B cell (primary cell): ENCODE measurements around the gene HJV.

Experiments used
- EZH2 ChIP-seq: IDR thresholded peaks from 2 replicates; pipeline ENCODE4 v1.6.1; 2012; ENCODE audit warnings: borderline replicate concordance, low read depth, mild to moderate bottlenecking, moderate library complexity, low read length; ENCODE audit not compliant: insufficient read depth, poor library complexity, severe bottlenecking
- TF ChIP-seq, protein P1 (sequence below): fragments of 200-600 bp; IDR thresholded peaks from one replicate; pipeline ENCODE4 v1.8.0; 2022; ENCODE audit warnings: antibody characterized with exemption, mild to moderate bottlenecking

DNA sequence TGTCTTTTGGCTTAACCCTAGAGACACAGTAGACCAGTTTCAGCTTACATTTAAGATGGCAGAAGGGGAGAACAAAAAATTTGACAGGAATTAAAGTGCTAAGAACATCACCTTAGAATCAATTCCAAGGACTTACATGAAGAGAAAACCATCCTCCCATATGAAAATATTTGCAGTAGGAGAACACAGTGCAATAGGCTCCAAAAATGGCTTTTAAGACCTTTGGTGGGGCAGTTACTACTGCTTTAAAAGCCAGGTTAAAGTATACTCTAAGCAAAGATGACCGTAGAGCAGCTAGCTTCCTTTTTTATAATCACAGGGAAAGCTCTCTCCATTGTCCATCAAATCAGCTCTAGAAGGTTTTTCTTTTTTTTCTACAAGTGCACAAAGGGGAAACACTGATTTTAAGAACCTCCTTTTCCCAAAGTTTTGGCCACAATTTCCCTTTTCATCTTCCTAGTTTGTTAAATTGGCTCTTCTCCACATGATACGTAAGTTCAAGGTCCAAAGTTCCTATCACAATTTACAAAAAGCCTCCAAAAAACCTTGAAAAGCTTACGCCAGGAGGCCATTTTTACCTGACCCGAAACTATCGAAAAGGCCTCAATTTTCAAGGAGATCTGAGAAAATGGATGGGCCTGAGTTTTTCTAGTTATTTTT is 28.4 kb downstream of the HJV start:
- TF ChIP-seq, protein P1, sequence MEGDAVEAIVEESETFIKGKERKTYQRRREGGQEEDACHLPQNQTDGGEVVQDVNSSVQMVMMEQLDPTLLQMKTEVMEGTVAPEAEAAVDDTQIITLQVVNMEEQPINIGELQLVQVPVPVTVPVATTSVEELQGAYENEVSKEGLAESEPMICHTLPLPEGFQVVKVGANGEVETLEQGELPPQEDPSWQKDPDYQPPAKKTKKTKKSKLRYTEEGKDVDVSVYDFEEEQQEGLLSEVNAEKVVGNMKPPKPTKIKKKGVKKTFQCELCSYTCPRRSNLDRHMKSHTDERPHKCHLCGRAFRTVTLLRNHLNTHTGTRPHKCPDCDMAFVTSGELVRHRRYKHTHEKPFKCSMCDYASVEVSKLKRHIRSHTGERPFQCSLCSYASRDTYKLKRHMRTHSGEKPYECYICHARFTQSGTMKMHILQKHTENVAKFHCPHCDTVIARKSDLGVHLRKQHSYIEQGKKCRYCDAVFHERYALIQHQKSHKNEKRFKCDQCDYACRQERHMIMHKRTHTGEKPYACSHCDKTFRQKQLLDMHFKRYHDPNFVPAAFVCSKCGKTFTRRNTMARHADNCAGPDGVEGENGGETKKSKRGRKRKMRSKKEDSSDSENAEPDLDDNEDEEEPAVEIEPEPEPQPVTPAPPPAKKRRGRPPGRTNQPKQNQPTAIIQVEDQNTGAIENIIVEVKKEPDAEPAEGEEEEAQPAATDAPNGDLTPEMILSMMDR = no peak
- TF ChIP-seq EZH2 = no peak
